GM12891 (cell line): Measurements from ENCODE around the gene CDK17.

ENCODE experiments used
- DNase-seq: peaks from one replicate; pipeline ENCODE4 v3.0.0; 2011; ENCODE audit warnings: low spot score; ENCODE audit not compliant: insufficient read length
- FAIRE-seq: peaks from 2 replicates; lab custom pipeline; 2011; peaks lifted over from hg19 to GRCh38; lab: Jason Lieb, UNC
- PAX5 ChIP-seq: IDR thresholded peaks from 2 replicates; pipeline ENCODE4 v1.6.1; 2011; ENCODE audit warnings: low read length, moderate library complexity, mild to moderate bottlenecking; ENCODE audit not compliant: insufficient read depth, severe bottlenecking
- POLR2A ChIP-seq: IDR thresholded peaks from 2 replicates; pipeline ENCODE4 v1.6.1; 2011; ENCODE audit warnings: low read depth, low read length, control low read depth
- POLR2AphosphoS5 ChIP-seq: IDR thresholded peaks from 2 replicates; pipeline ENCODE4 v1.6.1; 2011; ENCODE audit warnings: low read depth, low read length, control low read depth
- POU2F2 ChIP-seq: IDR thresholded peaks from 2 replicates; pipeline ENCODE4 v1.6.1; 2011; ENCODE audit warnings: low read depth, mild to moderate bottlenecking, control low read depth, low read length, moderate library complexity
- SPI1 ChIP-seq: IDR thresholded peaks from 2 replicates; pipeline ENCODE4 v1.6.1; 2011; ENCODE audit warnings: low read depth, low read length, control low read depth
- TAF1 ChIP-seq: IDR thresholded peaks from 2 replicates; pipeline ENCODE4 v1.6.1; 2011; ENCODE audit warnings: low read depth, low read length, control low read depth

CDK17 gene

DNA sequence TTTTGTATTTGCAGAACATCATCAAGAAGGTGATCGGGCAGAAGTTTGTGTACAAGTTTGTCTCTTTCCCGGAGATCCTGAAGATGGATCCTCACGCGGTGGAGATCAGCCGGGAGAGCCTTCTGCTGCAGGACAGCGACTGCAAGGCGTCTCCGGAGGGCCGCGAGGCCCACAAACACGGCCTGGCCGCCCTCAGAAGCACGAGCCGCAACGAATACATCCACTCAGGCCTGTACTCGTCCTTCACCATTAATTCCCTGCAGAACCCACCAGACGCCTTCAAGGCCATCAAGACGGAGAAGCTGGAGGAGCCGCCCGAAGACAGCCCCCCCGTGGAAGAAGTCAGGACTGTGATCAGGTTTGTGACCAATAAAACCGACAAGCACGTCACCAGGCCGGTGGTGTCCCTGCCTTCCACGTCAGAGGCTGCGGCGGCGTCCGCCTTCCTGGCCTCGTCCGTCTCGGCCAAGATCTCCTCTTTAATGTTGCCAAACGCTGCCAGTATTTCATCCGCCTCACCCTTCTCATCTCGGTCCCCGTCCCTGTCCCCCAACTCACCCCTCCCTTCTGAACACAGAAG, 153.2 kb downstream of the CDK17 start:
- FAIRE-seq (no peak), DNase-seq (no peak)
- TF ChIP-seq TAF1 (no peak), POLR2AphosphoS5 (no peak), SPI1 (no peak), POU2F2 (no peak), POLR2A (no peak), PAX5 (no peak)

DNA sequence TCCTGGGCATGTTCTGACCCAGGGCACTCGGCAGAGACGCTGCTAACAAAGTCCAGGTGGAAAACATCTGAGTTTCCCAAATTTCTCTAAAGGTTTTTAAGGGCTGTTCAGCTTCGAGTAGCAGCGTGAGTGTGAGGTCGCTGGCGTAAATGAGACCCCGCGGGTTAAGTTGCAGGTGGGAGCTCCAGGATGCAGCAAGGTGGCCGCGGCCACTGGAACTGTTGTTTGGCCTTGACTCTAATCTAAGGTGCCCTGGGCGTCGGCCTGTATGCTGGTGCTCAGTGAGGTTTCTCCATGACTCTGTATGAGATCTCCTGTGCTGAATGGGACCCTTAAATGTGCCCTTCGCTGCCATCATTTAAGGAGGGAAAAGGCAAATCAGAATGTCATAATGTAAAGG, 155.4 kb downstream of the CDK17 start:
- FAIRE-seq, result no peak
- DNase-seq, result no peak
- no peak for TF ChIP-seq PAX5
- no peak for TF ChIP-seq POU2F2
- TF ChIP-seq TAF1, result no peak
- TF ChIP-seq SPI1, result no peak

DNA sequence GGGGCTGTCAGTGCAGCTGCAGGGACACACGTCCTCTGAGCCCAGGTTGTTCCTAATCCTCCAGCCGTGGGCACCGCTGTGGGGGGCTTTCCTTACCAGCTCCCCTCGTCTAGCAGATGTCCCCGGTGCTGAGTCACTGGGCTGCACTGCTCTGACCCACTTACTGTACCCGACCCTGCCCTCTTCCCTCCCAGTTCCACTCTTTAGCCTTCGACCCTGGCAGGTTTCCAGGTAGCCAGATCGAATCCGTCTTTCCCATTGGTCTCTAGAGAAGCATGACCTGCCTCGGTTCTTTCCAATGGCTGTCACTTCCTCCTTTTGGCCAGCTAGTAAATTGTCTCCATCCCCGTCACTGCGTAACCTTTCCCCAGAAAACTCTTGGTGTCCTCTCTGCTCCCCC, 157.6 kb downstream of the CDK17 start:
- FAIRE-seq, result no peak
- DNase-seq, result no peak
- no peak for TF ChIP-seq SPI1
- TF ChIP-seq PAX5, result no peak
- no peak for TF ChIP-seq POLR2AphosphoS5
- no peak for TF ChIP-seq POLR2A
- TF ChIP-seq TAF1, result no peak
- TF ChIP-seq POU2F2, result no peak

DNA sequence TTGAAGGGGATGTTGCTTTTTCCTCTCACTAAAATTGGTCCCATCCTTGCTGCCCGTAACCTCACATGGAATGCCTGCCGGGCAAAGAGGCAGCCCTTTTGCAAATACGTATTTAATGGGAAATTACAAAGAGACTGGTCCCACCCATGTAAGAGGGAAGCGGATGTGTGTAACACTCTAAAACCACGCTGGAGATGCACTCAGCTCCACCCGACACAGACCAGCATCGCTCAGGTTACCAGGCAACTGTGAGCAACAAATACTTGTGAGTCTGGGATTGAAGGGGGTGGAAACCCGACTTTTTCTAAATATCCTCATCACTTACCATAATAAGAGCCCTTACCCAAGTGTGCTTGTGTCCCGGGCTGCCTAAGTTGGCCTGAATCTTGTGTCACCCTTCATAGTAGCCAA, 158.4 kb downstream of the CDK17 start:
- DNase-seq (no peak), FAIRE-seq (no peak)
- TF ChIP-seq TAF1 (no peak), POU2F2 (no peak), SPI1 (no peak), POLR2A (no peak), POLR2AphosphoS5 (no peak), PAX5 (no peak)

- DNase-seq, result no peak
- TF ChIP-seq POU2F2, result no peak
- TF ChIP-seq POLR2AphosphoS5, result no peak
- no peak for TF ChIP-seq TAF1
- no peak for TF ChIP-seq POLR2A
- no peak for TF ChIP-seq SPI1
- TF ChIP-seq PAX5, result no peak
- no peak for FAIRE-seq
Observed at GRCh38 chr12:96241431-96241830, 158.8 kb downstream of the CDK17 start.

DNA sequence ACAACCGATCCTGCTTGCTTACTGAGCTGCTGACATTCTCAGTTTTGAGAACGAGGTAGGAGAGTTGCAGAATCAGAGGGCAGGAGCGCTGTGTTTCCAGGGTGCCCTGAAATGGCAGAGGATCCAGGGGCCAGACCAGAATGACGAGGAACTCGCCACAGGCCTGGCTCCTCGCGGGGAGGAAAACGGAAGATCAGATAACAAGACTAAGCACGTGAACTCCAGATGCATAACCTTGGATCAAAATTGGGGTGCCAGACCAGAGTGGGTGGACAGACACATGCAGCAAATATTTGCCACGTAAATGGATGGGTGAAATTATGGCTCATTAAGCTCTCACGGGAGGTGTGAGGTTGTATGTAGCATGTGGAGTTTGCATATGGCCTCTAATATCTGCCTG, 159.6 kb downstream of the CDK17 start:
- DNase-seq (no peak), FAIRE-seq (no peak)
- TF ChIP-seq TAF1, result no peak

DNA sequence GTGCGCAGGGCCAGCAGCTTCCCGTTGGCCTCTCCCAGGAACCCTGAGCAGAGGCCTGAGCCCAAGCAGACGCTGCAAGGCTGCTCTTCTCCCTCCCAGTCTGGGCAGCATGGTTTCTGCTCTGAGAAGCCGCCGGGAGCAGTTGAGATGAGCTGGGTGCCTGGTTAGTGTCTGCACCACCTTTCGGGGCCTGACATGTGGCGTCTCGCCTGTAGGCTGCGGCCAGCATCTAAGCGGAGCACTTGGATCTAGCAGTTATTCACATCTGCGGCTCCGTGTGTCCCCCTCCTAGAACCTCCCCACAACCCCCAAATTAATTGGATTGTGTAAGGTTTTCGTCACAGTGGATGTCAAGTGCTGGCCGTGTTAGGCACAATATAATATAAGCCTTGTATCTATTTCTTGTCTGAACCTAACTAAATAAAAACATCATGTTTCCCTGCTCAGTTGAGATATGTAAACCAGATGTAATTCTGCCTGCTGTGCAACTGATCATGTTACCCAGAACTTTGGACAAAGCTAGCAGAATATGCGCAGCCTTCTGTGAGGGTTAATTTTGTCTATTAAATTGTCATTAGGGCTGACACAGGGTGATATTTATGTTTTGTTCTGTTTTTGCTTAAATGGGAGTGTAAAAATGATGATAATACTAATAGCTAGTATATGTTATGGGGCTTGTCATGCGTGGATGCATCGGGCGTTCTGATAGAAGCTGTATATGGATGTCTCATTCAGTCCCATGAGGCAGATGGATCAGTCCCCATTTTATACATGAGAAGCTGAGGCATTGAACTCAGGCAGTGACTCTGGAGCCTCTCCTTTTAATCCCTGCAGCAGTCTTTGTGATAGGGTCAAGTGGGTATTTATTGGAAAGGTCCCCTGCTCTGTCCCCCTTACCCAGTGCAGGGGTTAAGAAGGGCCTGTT, 160.3 kb downstream of the CDK17 start:
- FAIRE-seq (no peak), DNase-seq (no peak)
- TF ChIP-seq TAF1 (no peak), POLR2AphosphoS5 (0 out of 2 replicates have a peak, but pooled peaks have one; percentile 28)

DNA sequence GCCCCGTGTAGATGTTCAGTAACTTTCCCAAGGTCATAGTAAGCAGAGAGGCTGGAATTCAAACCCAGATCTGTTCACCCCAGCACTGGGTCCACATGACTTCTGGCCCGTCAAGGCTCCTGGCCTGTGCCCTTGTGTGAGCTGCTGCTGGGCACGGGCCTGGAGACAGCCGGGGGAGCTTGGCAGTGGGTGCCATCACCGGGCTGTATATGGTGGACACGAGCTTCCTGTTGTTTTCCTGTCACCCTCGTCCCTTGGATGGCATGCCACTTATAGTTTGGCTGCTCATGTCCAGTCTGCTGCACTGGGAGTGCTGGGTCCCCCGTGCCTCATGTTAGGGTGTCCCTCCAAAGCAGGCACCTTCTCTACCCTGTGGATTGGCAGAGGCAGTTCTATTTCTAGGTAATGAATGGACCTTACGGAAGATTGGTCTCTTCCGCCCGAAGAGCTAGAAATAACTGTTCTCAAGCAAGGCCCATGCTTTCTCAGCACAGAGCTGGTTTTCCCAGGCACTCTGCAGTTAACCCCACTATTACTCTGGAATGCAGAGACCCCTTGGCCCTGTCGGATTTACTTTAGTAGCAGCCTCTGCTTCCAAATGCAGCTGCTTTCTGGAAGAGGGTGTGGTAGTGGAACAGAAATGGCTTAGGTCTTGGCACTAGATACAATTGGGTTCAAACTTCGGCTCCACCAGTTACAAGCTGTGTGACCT, 161.7 kb downstream of the CDK17 start:
- no peak for TF ChIP-seq POLR2A
- TF ChIP-seq POLR2AphosphoS5, result no peak
- TF ChIP-seq TAF1, result no peak
- TF ChIP-seq POU2F2, result no peak
- TF ChIP-seq SPI1, result no peak
- no peak for TF ChIP-seq PAX5
- no peak for DNase-seq
- no peak for FAIRE-seq

- FAIRE-seq (no peak), DNase-seq (no peak)
- no peak for TF ChIP-seq PAX5
- TF ChIP-seq TAF1, result no peak
- TF ChIP-seq POLR2A, result no peak
- no peak for TF ChIP-seq POLR2AphosphoS5
- no peak for TF ChIP-seq SPI1
- TF ChIP-seq POU2F2, result no peak
Observed at GRCh38 chr12:96237465-96238077, 162.7 kb downstream of the CDK17 start.

DNA sequence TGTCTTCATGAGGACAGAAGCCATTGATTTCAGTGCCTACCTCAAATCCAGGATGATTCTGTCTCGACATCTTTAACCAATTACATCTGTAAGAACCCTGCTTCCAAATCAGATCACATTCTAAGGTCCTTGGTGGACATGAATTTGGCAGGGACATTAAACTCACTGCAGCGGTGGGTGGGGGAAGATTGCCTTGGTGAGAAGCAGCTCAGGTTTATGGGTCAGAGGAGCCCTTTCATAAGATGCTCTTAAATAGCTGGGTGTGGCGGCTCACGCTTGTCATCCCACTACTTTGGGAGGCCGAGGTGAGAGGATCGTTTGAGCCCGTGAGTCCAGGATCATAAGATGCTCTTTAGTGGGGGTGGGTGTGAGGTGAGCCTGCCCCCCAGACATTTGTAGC, 163.2 kb downstream of the CDK17 start:
- FAIRE-seq (no peak), DNase-seq (no peak)
- TF ChIP-seq POU2F2 (no peak), POLR2AphosphoS5 (no peak), POLR2A (no peak), SPI1 (no peak), TAF1 (no peak), PAX5 (no peak)
